Glutamatergic neuron (in vitro differentiated cells): Measurements from ENCODE around the gene GRIK4. TPM values are rescaled to one million over a fixed set of nuclear protein-coding genes. Genes with fewer than 3 reads are reported as not detected.

Source experiments
- DNase-seq: peaks from one replicate; pipeline ENCODE4 v3.0.0; 2022
- H3K27ac Mint-ChIP-seq: one replicate; pipeline ENCODE4 v1.8.0; 2020; ENCODE audit warnings: mild to moderate bottlenecking, mixed read lengths, inconsistent platforms; ENCODE audit not compliant: unreplicated experiment
- H3K27me3 Mint-ChIP-seq: one replicate; pipeline ENCODE4 v1.8.0; 2020; ENCODE audit warnings: mild to moderate bottlenecking, moderate library complexity, mixed read lengths, inconsistent platforms; ENCODE audit not compliant: unreplicated experiment
- H3K36me3 Mint-ChIP-seq: one replicate; pipeline ENCODE4 v1.8.0; 2020; ENCODE audit warnings: mild to moderate bottlenecking, mixed read lengths, inconsistent platforms; ENCODE audit not compliant: unreplicated experiment
- H3K4me1 Mint-ChIP-seq: one replicate; pipeline ENCODE4 v1.8.0; 2020; ENCODE audit warnings: mild to moderate bottlenecking, low read depth, mixed read lengths, inconsistent platforms; ENCODE audit not compliant: unreplicated experiment
- H3K4me3 Mint-ChIP-seq: one replicate; pipeline ENCODE4 v1.8.0; 2020; ENCODE audit warnings: mild to moderate bottlenecking, mixed read lengths, inconsistent platforms; ENCODE audit not compliant: unreplicated experiment
- H3K9me3 Mint-ChIP-seq: one replicate; pipeline ENCODE4 v1.8.0; 2020; ENCODE audit warnings: mild to moderate bottlenecking, moderate library complexity, mixed read lengths, inconsistent platforms; ENCODE audit not compliant: unreplicated experiment
- long read RNA-seq: library from polyadenylated mRNA; unstranded; transcript quantifications from one replicate; pipeline ENCODE4 v2.0.0, GENCODE V29; 2020; ENCODE audit not compliant: unreplicated experiment
- total RNA-seq: library from RNA; stranded (reverse); fragmentation: NEBNext Ultra II Directional; extraction: Animal tissue kit (Norgen Biotek cat#: 25700); gene quantifications from one replicate; pipeline ENCODE4 v1.2.1, GENCODE V29; 2021; ENCODE audit not compliant: unreplicated experiment
- TF ChIP-seq, protein P1 (sequence below): fragments of 200-600 bp; sonication (generic); IDR thresholded peaks from one replicate; pipeline ENCODE4 v1.5.0; 2021; ENCODE audit not compliant: partially characterized antibody, unreplicated experiment

GRIK4 gene, protein sequence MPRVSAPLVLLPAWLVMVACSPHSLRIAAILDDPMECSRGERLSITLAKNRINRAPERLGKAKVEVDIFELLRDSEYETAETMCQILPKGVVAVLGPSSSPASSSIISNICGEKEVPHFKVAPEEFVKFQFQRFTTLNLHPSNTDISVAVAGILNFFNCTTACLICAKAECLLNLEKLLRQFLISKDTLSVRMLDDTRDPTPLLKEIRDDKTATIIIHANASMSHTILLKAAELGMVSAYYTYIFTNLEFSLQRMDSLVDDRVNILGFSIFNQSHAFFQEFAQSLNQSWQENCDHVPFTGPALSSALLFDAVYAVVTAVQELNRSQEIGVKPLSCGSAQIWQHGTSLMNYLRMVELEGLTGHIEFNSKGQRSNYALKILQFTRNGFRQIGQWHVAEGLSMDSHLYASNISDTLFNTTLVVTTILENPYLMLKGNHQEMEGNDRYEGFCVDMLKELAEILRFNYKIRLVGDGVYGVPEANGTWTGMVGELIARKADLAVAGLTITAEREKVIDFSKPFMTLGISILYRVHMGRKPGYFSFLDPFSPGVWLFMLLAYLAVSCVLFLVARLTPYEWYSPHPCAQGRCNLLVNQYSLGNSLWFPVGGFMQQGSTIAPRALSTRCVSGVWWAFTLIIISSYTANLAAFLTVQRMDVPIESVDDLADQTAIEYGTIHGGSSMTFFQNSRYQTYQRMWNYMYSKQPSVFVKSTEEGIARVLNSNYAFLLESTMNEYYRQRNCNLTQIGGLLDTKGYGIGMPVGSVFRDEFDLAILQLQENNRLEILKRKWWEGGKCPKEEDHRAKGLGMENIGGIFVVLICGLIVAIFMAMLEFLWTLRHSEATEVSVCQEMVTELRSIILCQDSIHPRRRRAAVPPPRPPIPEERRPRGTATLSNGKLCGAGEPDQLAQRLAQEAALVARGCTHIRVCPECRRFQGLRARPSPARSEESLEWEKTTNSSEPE
- total RNA-seq = 3.6 TPM
- long read RNA-seq = 0 reads

DNA sequence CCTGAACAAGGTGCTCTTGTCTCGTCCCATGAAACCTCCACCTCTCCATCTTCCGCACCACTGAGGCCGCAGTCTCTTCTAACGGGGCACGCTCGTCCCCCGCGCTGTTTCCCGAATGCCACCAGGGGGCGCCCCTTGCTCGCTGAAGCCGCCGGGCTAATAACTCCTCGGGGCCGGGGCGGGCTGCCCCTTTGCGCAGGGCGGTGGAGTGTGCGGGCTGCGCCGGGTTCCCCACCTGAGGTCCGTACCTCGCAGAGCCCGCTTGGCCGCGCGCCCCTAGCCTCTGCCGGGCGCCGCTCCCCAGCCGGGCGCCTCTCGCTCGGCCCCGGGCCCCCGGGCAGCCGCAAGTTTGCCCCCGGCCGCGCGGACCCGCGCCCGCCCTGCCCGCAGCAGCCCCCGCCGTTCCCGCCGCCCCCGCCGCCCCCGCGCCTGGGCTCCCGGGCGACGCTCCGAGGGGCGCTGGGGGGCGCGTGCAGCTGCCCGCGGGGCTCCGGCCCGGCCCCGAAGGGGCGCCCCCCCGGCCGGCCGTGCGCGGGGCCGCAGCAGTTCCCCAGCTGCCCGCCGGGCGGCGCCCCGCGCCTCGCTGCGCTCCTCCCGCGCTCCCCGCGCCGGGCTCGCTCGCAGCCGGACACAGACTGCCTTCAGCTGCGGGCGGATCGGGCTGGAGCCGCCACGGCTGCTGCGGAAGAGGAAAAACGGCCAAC is at the start of gene GRIK4:
Gene GRIK4, plus strand, starts transcription at position 633 of the 704 bp plus-strand sequence. CDS start 148,571 bp downstream, outside the sequence.
- DNase-seq = peak; percentile 95
- no peaks in the 10 kb centered on the region for H3K36me3 Mint-ChIP-seq
- H3K4me1 Mint-ChIP-seq = peaks cover 4% of the 10 kb centered on the region
- H3K27me3 Mint-ChIP-seq = peaks cover 6% of the 10 kb centered on the region
- H3K4me3 Mint-ChIP-seq = peak within 1 kb of the TSS; percentile 57
- H3K9me3 Mint-ChIP-seq = peaks cover 3% of the 10 kb centered on the region
- TF ChIP-seq, protein P1, sequence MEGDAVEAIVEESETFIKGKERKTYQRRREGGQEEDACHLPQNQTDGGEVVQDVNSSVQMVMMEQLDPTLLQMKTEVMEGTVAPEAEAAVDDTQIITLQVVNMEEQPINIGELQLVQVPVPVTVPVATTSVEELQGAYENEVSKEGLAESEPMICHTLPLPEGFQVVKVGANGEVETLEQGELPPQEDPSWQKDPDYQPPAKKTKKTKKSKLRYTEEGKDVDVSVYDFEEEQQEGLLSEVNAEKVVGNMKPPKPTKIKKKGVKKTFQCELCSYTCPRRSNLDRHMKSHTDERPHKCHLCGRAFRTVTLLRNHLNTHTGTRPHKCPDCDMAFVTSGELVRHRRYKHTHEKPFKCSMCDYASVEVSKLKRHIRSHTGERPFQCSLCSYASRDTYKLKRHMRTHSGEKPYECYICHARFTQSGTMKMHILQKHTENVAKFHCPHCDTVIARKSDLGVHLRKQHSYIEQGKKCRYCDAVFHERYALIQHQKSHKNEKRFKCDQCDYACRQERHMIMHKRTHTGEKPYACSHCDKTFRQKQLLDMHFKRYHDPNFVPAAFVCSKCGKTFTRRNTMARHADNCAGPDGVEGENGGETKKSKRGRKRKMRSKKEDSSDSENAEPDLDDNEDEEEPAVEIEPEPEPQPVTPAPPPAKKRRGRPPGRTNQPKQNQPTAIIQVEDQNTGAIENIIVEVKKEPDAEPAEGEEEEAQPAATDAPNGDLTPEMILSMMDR = peak; percentile 93
- H3K27ac Mint-ChIP-seq = no peak within 1 kb of the TSS

DNA sequence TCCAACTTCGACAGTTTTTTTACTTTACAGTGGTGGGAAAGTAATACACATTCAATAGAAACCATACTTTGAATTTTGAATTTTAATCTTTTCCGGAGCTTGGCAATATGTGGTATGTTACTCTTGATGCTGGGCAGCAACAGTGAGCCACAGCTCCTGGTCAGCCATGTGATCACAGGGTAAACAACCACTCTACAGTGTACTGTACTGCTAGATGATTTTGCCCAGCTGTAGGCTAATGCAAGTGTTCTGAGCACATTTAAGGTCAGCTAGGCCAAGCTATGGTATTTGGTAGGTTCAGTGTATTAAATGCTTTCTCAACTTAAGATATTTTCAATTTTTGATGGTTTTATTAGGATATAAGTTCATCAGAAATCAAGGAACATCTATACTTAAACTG is 48.7 kb upstream of the GRIK4 start:
- H3K27ac Mint-ChIP-seq = no peak overlapping the region
- H3K4me3 Mint-ChIP-seq = no peak overlapping the region
- H3K4me1 Mint-ChIP-seq = no peaks in the 10 kb centered on the region
- H3K36me3 Mint-ChIP-seq = no peaks in the 10 kb centered on the region
- H3K9me3 Mint-ChIP-seq = no peaks in the 10 kb centered on the region
- no peaks in the 10 kb centered on the region for H3K27me3 Mint-ChIP-seq
- TF ChIP-seq, protein P1 = no peak
- DNase-seq = no peak

DNA sequence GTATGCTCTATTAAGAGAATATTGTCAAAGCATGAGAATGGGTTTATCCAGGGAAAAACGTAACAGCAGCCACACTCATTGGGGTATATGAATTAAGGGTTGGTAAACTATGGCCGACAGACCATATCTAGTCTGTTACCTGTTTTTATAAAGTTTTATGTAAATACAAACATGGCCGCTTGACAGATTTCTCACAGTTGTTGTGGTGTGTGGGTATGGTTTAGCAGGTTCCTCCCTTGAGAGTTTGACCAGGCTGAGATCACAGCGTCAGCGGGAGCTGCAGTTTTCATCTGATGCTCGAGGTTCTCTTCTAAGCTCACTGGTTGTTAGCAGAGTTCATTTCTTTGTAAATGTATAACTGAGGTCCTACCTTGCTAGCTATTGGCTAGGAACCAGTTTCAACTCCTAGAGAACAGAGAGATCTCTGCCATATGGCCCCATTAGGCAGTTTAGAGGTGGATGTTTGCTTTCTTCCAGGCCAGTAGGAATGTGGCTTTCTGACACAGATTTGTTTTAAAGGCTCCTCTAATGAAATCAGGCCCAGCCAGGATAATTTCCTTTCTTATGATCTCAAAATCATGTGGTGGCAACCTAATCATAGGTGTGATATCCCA is 45.5 kb upstream of the GRIK4 start:
- H3K27ac Mint-ChIP-seq = no peak overlapping the region
- no peaks in the 10 kb centered on the region for H3K27me3 Mint-ChIP-seq
- DNase-seq = no peak
- no peaks in the 10 kb centered on the region for H3K9me3 Mint-ChIP-seq
- no peak overlapping the region for H3K4me3 Mint-ChIP-seq
- no peaks in the 10 kb centered on the region for H3K36me3 Mint-ChIP-seq
- no peaks in the 10 kb centered on the region for H3K4me1 Mint-ChIP-seq
- TF ChIP-seq, protein P1 = no peak

DNA sequence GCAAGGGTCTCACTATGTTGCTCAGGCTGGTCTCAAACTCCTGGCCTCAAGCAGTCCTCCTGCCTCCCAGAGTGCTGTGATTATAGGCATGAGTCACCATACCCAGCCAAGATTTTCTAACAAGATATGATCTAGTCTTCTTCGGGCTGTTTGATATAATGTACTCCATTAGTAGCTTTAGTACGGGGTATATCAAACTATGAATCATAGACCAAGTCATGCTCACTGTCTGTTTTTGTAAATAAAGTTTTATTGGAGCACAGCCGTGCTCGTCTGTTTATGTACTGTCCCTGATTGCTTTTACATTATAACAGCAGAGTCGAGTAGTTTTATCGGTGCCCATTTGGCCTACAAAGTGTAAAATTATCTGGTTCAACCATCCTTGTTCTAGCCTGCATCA is 43.9 kb upstream of the GRIK4 start:
- H3K4me3 Mint-ChIP-seq = no peak overlapping the region
- DNase-seq = no peak
- no peak overlapping the region for H3K27ac Mint-ChIP-seq
- H3K27me3 Mint-ChIP-seq = no peaks in the 10 kb centered on the region
- TF ChIP-seq, protein P1 = no peak
- H3K4me1 Mint-ChIP-seq = no peaks in the 10 kb centered on the region
- H3K36me3 Mint-ChIP-seq = no peaks in the 10 kb centered on the region
- H3K9me3 Mint-ChIP-seq = no peaks in the 10 kb centered on the region
